AG04449 (cell line): ENCODE results near the gene DYNLT2.

Experiments
- CTCF ChIA-PET: fragments of 350-600 bp; formaldehyde crosslinking; extraction: SDS; loops from one replicate; lab custom pipeline; 2021; ENCODE audit warnings: antibody characterized with exemption; lab: Yijun Ruan, JAX
- POLR2A ChIA-PET: fragments of 400-600, 350-600 bp; formaldehyde crosslinking; extraction: SDS; loops from one replicate; lab custom pipeline; 2020; ENCODE audit warnings: antibody characterized with exemption, inconsistent platforms; lab: Yijun Ruan, JAX
- DNase-seq: peaks from one replicate; pipeline ENCODE4 v3.0.0-alpha.2; 2010; ENCODE audit warnings: low read depth, low spot score
- H3K4me3 ChIP-seq: 2 replicates; pipeline ENCODE4 v1.5.1; 2011; ENCODE audit warnings: low read depth, mild to moderate bottlenecking, control low read depth, low read length
- TF ChIP-seq, protein P1 (sequence below): IDR thresholded peaks from one replicate; pipeline ENCODE4 v1.5.1; 2011; ENCODE audit warnings: mild to moderate bottlenecking, moderate library complexity, low read length, control low read depth, inconsistent platforms; ENCODE audit not compliant: insufficient read depth; ENCODE audit errors: missing control alignments

DYNLT2 gene

DNA sequence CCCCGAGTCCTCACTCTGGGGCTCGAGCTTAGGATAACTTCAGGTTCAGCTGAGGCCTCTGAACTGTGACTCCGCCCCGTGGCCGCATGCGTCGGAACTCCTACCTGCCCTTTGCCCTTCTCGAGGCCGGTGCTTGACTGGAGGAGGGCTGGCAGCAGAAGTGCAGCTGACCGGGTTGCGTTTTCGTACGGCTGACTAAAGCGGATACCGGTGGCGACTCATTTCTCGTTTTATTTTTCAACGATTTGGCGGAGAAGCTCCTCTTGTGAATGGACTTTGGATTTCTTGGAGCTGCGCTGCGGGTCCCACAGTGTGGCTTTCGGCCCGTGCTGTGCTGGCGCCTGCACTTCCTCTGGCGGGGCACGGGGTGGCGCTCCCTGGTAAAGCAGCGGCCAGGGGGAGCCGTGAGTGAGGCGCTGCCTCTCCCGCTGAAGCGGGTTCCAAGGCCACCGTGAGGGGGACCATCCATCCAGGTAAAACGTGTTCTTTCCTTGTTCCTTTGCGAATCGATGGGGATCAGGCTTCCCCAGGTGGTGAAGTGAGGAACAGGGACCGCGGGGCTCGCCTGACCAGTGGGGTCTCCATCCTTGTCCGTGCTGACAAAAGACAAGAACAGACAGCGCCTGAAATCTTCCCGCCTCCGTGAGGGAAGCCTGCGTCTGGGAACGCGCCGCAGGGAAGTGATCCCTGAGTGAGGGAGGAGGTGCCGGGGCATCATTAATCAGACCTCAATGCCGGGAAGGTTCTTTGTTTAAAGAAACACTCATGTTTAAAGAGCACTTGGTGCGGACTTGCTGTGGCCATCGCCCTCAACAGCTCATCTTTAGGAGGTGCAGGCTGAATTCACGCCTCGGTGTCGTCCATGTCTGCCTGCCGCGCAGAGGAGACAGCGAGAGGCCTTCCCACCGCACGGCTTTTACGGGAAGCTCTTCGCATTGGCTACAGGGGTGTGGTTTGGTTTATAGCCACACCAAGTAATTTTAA is 38.9 kb upstream of the DYNLT2 start:
- no peak for DNase-seq
- TF ChIP-seq, protein P1, sequence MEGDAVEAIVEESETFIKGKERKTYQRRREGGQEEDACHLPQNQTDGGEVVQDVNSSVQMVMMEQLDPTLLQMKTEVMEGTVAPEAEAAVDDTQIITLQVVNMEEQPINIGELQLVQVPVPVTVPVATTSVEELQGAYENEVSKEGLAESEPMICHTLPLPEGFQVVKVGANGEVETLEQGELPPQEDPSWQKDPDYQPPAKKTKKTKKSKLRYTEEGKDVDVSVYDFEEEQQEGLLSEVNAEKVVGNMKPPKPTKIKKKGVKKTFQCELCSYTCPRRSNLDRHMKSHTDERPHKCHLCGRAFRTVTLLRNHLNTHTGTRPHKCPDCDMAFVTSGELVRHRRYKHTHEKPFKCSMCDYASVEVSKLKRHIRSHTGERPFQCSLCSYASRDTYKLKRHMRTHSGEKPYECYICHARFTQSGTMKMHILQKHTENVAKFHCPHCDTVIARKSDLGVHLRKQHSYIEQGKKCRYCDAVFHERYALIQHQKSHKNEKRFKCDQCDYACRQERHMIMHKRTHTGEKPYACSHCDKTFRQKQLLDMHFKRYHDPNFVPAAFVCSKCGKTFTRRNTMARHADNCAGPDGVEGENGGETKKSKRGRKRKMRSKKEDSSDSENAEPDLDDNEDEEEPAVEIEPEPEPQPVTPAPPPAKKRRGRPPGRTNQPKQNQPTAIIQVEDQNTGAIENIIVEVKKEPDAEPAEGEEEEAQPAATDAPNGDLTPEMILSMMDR, result peak; percentile 99
- H3K4me3 ChIP-seq, result peak overlapping the region; percentile 70
- CTCF ChIA-PET, result interaction anchor here (0.8 to 4.8 kb wide), 36 partner anchors 8 to 794 kb away, joined by 3 to 156 read pairs (median 5); partner anchors contain the start of gene PDCD2
- POLR2A ChIA-PET, result interaction anchor here (1.1 kb wide), 1 partner anchor 742 kb away, joined by 3 read pairs; no protein-coding TSS in a partner anchor

DNA sequence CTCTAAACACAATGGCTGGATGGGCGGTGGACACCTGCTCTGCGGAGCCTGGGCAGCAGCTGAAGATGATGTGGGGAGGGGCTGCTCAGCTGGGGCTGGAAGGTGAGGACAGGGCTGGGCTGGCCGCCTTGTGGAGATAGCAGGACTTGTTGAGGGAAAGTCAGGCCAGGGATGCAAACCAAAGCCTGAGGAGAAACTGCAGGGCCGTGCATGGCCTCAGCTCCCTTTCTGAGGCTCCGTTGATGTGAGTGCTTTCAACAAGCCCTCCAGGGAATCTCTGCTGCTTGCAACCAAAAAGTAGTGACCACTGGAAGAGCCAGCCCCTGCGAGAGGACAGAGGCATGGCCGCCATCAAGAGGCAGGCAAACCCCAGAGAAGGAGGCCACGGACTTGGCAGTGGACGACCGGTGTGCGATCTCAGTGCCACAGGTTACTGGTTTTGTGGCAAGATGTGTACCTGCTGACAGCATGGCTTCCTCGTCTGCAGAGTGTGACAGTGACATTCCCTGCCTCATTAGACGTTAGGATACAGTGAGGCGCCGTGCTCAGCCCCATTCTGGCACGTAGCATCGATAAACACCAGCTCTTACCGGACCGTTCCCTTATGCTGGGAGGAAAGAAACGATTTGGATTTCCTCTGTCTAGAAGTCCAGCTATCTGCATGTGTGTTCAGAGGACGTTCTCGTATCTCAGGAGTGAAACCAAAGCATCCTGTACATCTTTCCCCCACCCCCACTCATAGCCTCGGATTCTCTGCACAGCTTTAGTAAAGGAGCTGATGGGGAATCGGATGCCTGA is 38.0 kb upstream of the DYNLT2 start:
- ChIA-PET CTCF (interaction anchor here (0.8 to 4.8 kb wide), 31 partner anchors 8 to 795 kb away, joined by 3 to 156 read pairs (median 6); partner anchors contain the start of gene PDCD2), POLR2A (interaction anchor here (1.1 kb wide), 1 partner anchor 743 kb away, joined by 3 read pairs; no protein-coding TSS in a partner anchor)

DNA sequence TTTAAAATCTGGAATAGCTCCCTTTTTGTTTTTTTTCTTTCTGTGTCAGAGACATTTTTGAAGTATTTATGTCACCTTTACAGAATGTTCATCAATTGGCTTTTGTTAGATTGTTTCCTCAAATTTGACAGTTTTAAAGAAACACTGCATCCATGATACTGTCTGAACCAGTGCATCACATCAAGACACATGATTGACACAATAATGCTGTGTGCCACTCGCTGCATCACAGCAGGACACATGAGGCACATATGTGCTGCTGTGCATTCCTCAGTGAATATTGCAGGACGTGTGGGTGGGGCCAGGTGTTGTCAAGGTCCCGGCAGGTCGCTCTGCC is 37.4 kb upstream of the DYNLT2 start:
- TF ChIP-seq, protein P1, result no peak
- no peak overlapping the region for H3K4me3 ChIP-seq
- CTCF ChIA-PET, result interaction anchor here (1.0 to 4.8 kb wide), 12 partner anchors 10 to 763 kb away, joined by 3 to 156 read pairs (median 12); partner anchors contain the start of gene DLL1
- POLR2A ChIA-PET, result interaction anchor here (1.1 kb wide), 1 partner anchor 744 kb away, joined by 3 read pairs; no protein-coding TSS in a partner anchor
- DNase-seq, result no peak

More for the DNA sequence above, 38.0 kb upstream of the DYNLT2 start:
- DNase-seq, result no peak
- TF ChIP-seq, protein P1, result no peak
- H3K4me3 ChIP-seq, result peak overlapping the region; percentile 70

DNA sequence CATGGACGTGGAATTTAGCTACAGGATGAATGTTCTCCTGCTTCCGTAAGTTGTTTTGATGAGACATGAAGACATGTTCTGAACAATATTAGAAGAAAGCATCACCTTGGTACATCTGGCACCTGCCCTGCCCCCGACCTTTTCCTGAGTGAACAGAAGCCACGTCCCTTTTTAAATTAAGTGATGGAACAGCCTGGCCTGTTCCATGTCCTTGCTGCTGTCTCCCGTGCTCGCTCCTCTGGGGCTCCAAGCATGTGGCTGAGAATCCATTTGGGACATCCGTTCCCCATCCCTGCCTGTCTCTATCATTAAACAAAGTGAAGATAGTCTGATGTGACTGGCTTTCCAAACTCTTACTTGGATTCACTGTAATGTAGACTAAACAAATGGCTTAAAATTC is 36.4 kb upstream of the DYNLT2 start:
- no peak overlapping the region for H3K4me3 ChIP-seq
- ChIA-PET POLR2A (no interaction called here), CTCF (interaction anchor here (1.1 to 4.8 kb wide), 6 partner anchors 18 to 741 kb away, joined by 3 to 156 read pairs (median 24); partner anchors contain the start of gene DLL1)
- TF ChIP-seq, protein P1, result no peak
- no peak for DNase-seq

DNA sequence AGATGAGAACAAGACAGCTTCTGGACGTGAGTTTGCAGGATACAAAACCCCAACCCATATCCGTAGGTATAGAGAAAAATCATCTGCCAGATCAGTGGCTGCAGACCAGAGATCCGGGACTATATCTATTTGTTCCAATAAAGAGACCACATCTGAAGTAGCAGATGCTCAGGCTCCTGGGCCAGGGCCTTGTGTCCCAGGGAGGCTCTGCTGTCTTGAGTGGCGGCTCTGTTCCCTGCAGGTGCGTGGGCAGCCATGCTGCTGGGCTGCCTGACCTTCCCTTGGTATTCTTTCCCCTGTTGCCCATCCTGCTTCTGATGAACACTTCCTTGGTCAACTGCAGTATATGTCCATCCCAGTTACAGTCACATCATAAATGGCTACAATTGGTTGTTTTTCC is 35.0 kb upstream of the DYNLT2 start:
- TF ChIP-seq, protein P1, result no peak
- ChIA-PET CTCF (no interaction called here), POLR2A (no interaction called here)
- DNase-seq, result no peak
- no peak overlapping the region for H3K4me3 ChIP-seq
